ENCODE data around the gene NAALAD2.
A peak's percentile ranks its signal among the peaks of the same experiment; 100 is the strongest.

The NAALAD2 gene

GRCh38 chr11:90176069-90176468 lies 41.6 kb downstream of the NAALAD2 start:
- no peak overlapping the region for H3K27ac ChIP-seq
- no peak for TF ChIP-seq CTCF (IDR thresholded peaks at IDR 0.05)
- TF ChIP-seq ZFX (IDR thresholded peaks at IDR 0.05; ENCODE audit: borderline replicate concordance): no peak

GRCh38 chr11:90178751-90179150 lies 44.3 kb downstream of the NAALAD2 start:
- no peak for TF ChIP-seq CTCF (IDR thresholded peaks at IDR 0.05)
- no peak for TF ChIP-seq ZFX (IDR thresholded peaks at IDR 0.05; ENCODE audit: borderline replicate concordance)
- H3K27ac ChIP-seq: peak overlapping the region; percentile 4; the same call in 1 of the 2 replicates

- no peak overlapping the region for H3K27ac ChIP-seq
- TF ChIP-seq CTCF (IDR thresholded peaks at IDR 0.05) (no peak), ZFX (IDR thresholded peaks at IDR 0.05; ENCODE audit: borderline replicate concordance) (no peak)
Observed at GRCh38 chr11:90179923-90180322, 45.5 kb downstream of the NAALAD2 start.

GRCh38 chr11:90187839-90188238 lies 53.4 kb downstream of the NAALAD2 start:
- H3K27ac ChIP-seq: no peak overlapping the region
- TF ChIP-seq CTCF (IDR thresholded peaks at IDR 0.05) (no peak), ZFX (IDR thresholded peaks at IDR 0.05; ENCODE audit: borderline replicate concordance) (no peak)

- no peak overlapping the region for H3K27ac ChIP-seq
- TF ChIP-seq ZFX (IDR thresholded peaks at IDR 0.05; ENCODE audit: borderline replicate concordance): no peak
- no peak for TF ChIP-seq CTCF (IDR thresholded peaks at IDR 0.05)
Observed at GRCh38 chr11:90189011-90189410, 54.5 kb downstream of the NAALAD2 start.

- no peak overlapping the region for H3K27ac ChIP-seq
- TF ChIP-seq CTCF (IDR thresholded peaks at IDR 0.05) (no peak), ZFX (IDR thresholded peaks at IDR 0.05; ENCODE audit: borderline replicate concordance) (no peak)
Observed at GRCh38 chr11:90192869-90193582, 58.6 kb downstream of the NAALAD2 start.

GRCh38 chr11:90197377-90197776 lies 62.9 kb downstream of the NAALAD2 start:
- TF ChIP-seq ZFX (IDR thresholded peaks at IDR 0.05; ENCODE audit: borderline replicate concordance): no peak
- TF ChIP-seq CTCF (IDR thresholded peaks at IDR 0.05): no peak
- H3K27ac ChIP-seq: no peak overlapping the region
